GM10248 (cell line): ENCODE data around the gene MMP28.

ENCODE experiments used
- CTCF ChIA-PET: fragments of 300-600 bp; sonication (Branson Sonifier 250); formaldehyde crosslinking; extraction: SDS; loops from one replicate; lab custom pipeline; 2021; ENCODE audit warnings: antibody characterized with exemption; lab: Yijun Ruan, JAX
- POLR2A ChIA-PET: fragments of 350-650 bp; sonication (Branson Sonifier 250); formaldehyde crosslinking; extraction: SDS; loops from one replicate; lab custom pipeline; 2020; ENCODE audit warnings: antibody characterized with exemption; lab: Yijun Ruan, JAX
- DNase-seq: peaks from one replicate; pipeline ENCODE4 v3.0.0; 2012; ENCODE audit errors: extremely low spot score
- TF ChIP-seq, protein P1 (sequence below): IDR thresholded peaks from 2 replicates; pipeline ENCODE4 v1.5.1; 2012; ENCODE audit warnings: mild to moderate bottlenecking, low read depth; ENCODE audit errors: extremely low read depth, missing control alignments, control extremely low read depth

MMP28 gene, protein sequence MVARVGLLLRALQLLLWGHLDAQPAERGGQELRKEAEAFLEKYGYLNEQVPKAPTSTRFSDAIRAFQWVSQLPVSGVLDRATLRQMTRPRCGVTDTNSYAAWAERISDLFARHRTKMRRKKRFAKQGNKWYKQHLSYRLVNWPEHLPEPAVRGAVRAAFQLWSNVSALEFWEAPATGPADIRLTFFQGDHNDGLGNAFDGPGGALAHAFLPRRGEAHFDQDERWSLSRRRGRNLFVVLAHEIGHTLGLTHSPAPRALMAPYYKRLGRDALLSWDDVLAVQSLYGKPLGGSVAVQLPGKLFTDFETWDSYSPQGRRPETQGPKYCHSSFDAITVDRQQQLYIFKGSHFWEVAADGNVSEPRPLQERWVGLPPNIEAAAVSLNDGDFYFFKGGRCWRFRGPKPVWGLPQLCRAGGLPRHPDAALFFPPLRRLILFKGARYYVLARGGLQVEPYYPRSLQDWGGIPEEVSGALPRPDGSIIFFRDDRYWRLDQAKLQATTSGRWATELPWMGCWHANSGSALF

GRCh38 chr17:35795007-35795870, at the start of gene MMP28:
TSS of gene MMP28 (minus strand) at chr17:35795641. CDS start at chr17:35795377, 264 bp downstream.
- ChIA-PET POLR2A (no interaction called here), CTCF (interaction anchor here (0.9 to 3.9 kb wide), 4 partner anchors 13 to 48 kb away, joined by 3 to 17 read pairs (median 12); partner anchors contain the start of gene TAF15)
- TF ChIP-seq, protein P1, sequence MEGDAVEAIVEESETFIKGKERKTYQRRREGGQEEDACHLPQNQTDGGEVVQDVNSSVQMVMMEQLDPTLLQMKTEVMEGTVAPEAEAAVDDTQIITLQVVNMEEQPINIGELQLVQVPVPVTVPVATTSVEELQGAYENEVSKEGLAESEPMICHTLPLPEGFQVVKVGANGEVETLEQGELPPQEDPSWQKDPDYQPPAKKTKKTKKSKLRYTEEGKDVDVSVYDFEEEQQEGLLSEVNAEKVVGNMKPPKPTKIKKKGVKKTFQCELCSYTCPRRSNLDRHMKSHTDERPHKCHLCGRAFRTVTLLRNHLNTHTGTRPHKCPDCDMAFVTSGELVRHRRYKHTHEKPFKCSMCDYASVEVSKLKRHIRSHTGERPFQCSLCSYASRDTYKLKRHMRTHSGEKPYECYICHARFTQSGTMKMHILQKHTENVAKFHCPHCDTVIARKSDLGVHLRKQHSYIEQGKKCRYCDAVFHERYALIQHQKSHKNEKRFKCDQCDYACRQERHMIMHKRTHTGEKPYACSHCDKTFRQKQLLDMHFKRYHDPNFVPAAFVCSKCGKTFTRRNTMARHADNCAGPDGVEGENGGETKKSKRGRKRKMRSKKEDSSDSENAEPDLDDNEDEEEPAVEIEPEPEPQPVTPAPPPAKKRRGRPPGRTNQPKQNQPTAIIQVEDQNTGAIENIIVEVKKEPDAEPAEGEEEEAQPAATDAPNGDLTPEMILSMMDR: no peak
- peak; percentile 46 for DNase-seq

DNA sequence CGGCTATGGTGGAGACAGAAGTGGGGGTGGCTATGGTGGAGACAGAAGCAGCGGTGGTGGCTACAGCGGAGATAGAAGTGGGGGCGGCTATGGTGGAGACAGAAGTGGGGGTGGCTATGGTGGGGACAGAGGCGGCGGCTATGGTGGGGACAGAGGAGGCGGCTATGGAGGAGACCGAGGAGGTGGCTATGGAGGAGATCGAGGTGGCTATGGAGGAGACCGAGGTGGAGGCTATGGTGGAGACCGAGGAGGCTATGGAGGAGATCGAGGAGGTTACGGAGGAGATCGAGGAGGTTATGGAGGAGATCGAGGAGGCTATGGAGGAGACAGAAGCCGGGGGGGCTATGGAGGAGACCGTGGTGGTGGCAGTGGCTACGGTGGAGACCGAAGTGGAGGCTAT, 49.1 kb upstream of the MMP28 start:
- ChIA-PET POLR2A (no interaction called here), CTCF (no interaction called here)
- no peak for DNase-seq
- TF ChIP-seq, protein P1: no peak

GRCh38 chr17:35843698-35844097, 48.3 kb upstream of the MMP28 start:
- CTCF ChIA-PET: no interaction called here
- TF ChIP-seq, protein P1: no peak
- no peak for DNase-seq
- POLR2A ChIA-PET: no interaction called here

DNA sequence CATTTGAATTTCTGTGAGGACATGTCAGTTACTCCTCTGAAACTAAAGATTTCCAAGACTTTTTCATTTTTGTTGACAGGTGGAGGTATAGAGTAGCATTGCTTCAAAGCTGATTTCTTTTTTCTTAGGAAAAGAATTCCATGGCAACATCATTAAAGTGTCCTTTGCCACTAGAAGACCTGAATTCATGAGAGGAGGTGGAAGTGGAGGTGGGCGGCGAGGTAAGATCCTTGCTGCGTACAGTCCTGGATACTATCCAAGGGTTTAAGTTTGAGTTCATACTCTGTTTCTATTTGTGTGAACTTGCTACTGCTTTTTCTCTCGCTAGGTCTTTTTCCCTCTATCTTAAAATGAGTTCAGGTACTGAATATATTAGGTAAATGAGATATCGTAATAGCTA, 46.8 kb upstream of the MMP28 start:
- POLR2A ChIA-PET: no interaction called here

GRCh38 chr17:35841505-35841904, 46.1 kb upstream of the MMP28 start:
- ChIA-PET POLR2A (interaction anchor here (0.6 kb wide), 1 partner anchor 574 kb away, joined by 3 read pairs; no protein-coding TSS in a partner anchor), CTCF (interaction anchor here (0.8 to 2.9 kb wide), 5 partner anchors 8 to 642 kb away, joined by 3 to 15 read pairs (median 3); partner anchors contain the start of gene TAF15)
- DNase-seq: no peak
- TF ChIP-seq, protein P1: no peak

More for the DNA sequence above, 46.8 kb upstream of the MMP28 start:
- no peak for DNase-seq
- CTCF ChIA-PET: interaction anchor here (0.6 to 2.9 kb wide), 6 partner anchors 7 to 147 kb away, joined by 3 to 15 read pairs (median 3); partner anchors contain the start of gene TAF15
- TF ChIP-seq, protein P1: no peak

GRCh38 chr17:35841101-35841500, 45.7 kb upstream of the MMP28 start:
- DNase-seq: no peak
- POLR2A ChIA-PET: interaction anchor here (0.6 kb wide), 1 partner anchor 574 kb away, joined by 3 read pairs; no protein-coding TSS in a partner anchor
- CTCF ChIA-PET: interaction anchor here (0.8 to 2.9 kb wide), 5 partner anchors 8 to 642 kb away, joined by 3 to 15 read pairs (median 3); partner anchors contain the start of gene TAF15
- TF ChIP-seq, protein P1: no peak
